ENCODE data around the gene COL4A2.

DNA sequence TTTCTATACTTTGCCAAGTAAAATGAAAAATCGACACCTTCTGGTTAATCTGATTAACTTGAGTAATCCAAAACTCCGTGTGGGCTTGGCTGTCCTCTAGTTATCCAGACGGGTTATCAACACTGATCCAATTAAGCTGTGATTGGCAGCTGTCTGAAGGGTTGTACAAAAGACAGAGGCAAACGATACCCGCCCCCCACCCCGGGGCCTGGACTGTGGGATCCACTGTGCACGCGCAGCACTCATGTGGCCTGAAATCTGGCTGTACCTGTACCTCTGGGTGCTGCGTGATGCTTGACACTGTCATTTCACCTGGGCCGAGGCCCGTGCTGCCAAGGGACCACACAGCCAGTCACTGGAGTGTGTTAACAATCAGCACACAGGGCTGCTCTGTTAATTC is 53.5 kb downstream of the COL4A2 start:
- TF ChIP-seq, protein P1, sequence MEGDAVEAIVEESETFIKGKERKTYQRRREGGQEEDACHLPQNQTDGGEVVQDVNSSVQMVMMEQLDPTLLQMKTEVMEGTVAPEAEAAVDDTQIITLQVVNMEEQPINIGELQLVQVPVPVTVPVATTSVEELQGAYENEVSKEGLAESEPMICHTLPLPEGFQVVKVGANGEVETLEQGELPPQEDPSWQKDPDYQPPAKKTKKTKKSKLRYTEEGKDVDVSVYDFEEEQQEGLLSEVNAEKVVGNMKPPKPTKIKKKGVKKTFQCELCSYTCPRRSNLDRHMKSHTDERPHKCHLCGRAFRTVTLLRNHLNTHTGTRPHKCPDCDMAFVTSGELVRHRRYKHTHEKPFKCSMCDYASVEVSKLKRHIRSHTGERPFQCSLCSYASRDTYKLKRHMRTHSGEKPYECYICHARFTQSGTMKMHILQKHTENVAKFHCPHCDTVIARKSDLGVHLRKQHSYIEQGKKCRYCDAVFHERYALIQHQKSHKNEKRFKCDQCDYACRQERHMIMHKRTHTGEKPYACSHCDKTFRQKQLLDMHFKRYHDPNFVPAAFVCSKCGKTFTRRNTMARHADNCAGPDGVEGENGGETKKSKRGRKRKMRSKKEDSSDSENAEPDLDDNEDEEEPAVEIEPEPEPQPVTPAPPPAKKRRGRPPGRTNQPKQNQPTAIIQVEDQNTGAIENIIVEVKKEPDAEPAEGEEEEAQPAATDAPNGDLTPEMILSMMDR (IDR thresholded peaks at IDR 0.05), result no peak
- TF ChIP-seq POLR2A (IDR thresholded peaks at IDR 0.05) (no peak), EP300 (IDR thresholded peaks at IDR 0.05; ENCODE audit: low read depth) (no peak)

Data from transverse colon (tissue), 3 donors.